ENCODE data around the gene PLCXD3.

- TF ChIP-seq EZH2 (IDR thresholded peaks at IDR 0.05; ENCODE audit: low read depth, low read length, severe bottlenecking) (no peak), FOSL1 (IDR thresholded peaks at IDR 0.05; ENCODE audit: insufficient read depth, low read depth, low read length) (no peak), YY1 (IDR thresholded peaks at IDR 0.05; ENCODE audit: low read depth, low read length) (no peak), SP1 (IDR thresholded peaks at IDR 0.05; ENCODE audit: low read depth, low read length) (no peak), CTCF (IDR thresholded peaks at IDR 0.05; ENCODE audit: control extremely low read depth in 1 of 3, insufficient read depth in 1 of 3, low read depth in 1 of 3, low read length in 3 of 3) (no peak), RNF2 (IDR thresholded peaks at IDR 0.05; ENCODE audit: borderline replicate concordance, low read depth, low read length, missing control alignments, poor library complexity, severe bottlenecking) (no peak), POLR2AphosphoS5 (IDR thresholded peaks at IDR 0.05; ENCODE audit: low read depth, low read length) (no peak), MAX (IDR thresholded peaks at IDR 0.05) (no peak)
- TF ChIP-seq, protein P1, sequence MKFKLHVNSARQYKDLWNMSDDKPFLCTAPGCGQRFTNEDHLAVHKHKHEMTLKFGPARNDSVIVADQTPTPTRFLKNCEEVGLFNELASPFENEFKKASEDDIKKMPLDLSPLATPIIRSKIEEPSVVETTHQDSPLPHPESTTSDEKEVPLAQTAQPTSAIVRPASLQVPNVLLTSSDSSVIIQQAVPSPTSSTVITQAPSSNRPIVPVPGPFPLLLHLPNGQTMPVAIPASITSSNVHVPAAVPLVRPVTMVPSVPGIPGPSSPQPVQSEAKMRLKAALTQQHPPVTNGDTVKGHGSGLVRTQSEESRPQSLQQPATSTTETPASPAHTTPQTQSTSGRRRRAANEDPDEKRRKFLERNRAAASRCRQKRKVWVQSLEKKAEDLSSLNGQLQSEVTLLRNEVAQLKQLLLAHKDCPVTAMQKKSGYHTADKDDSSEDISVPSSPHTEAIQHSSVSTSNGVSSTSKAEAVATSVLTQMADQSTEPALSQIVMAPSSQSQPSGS (IDR thresholded peaks at IDR 0.05; ENCODE audit: low read length): no peak
These were observed 197.8 kb downstream of the PLCXD3 start for GRCh38 chr5:41312478-41313060.
